HEK293 (cell line): Measurements from ENCODE around the gene MYO1E.
A peak's percentile ranks its signal among the peaks of the same experiment; 100 is the strongest.
"Not testable (repeated sequence)": the region's sequence is repeated elsewhere in the genome, so short reads cannot be mapped to it uniquely, and the experiment has no call there.

ENCODE experiments used
- CTCF ChIA-PET: fragments of 350-600 bp; formaldehyde crosslinking; extraction: SDS; loops from one replicate; lab custom pipeline; 2021; ENCODE audit warnings: antibody characterized with exemption; lab: Yijun Ruan, JAX
- POLR2A ChIA-PET: fragments of 300-600 bp; formaldehyde crosslinking; extraction: SDS; loops from one replicate; lab custom pipeline; 2020; ENCODE audit warnings: antibody characterized with exemption, inconsistent platforms; lab: Yijun Ruan, JAX
- H3K27ac ChIP-seq: fragments of 200-500 bp; sonication (Bioruptor generic); 2 replicates; pipeline ENCODE4 v1.5.1; 2014; ENCODE audit warnings: low read depth, low read length, control low read depth, inconsistent platforms; ENCODE audit errors: extremely low read depth
- H3K36me3 ChIP-seq, 2 experiments: fragments of 200-500 bp in 1 of 2; sonication (Bioruptor generic) in 1 of 2; 1 replicate in 1 of 2; 2 replicates in 1 of 2; pipeline ENCODE4 v1.5.1; 2014 to 2017; ENCODE audit warnings: inconsistent platforms in 2 of 2, low read length in 2 of 2; ENCODE audit not compliant: control insufficient read depth in 2 of 2, insufficient read depth in 1 of 2
- H3K4me1 ChIP-seq: fragments of 200-500 bp; sonication (Bioruptor generic); 2 replicates; pipeline ENCODE4 v1.5.1; 2014; ENCODE audit warnings: mild to moderate bottlenecking, low read length, inconsistent platforms; ENCODE audit not compliant: control insufficient read depth, insufficient read depth
- H3K4me3 ChIP-seq: 2 replicates; pipeline ENCODE4 v1.5.1; 2011; ENCODE audit warnings: low read depth, mild to moderate bottlenecking, control low read depth, low read length, moderate library complexity
- H3K9me3 ChIP-seq: fragments of 200-500 bp; sonication (Bioruptor generic); 2 replicates; pipeline ENCODE4 v1.5.1; 2014; ENCODE audit warnings: low read depth, low read length, inconsistent platforms; ENCODE audit not compliant: control insufficient read depth, insufficient read depth
- HOXA7 ChIP-seq: sonication (generic); formaldehyde crosslinking; IDR thresholded peaks from 2 replicates; pipeline ENCODE4 v1.8.1; 2022; ENCODE audit warnings: missing genetic modification reagents, borderline replicate concordance
- KLF16 ChIP-seq: fragments of 450-650 bp; formaldehyde crosslinking; IDR thresholded peaks from 2 replicates; pipeline ENCODE4 v1.5.1; 2017; ENCODE audit warnings: missing biosample characterization, missing genetic modification characterization
- RBAK ChIP-seq: fragments of 450-650 bp; formaldehyde crosslinking; IDR thresholded peaks from 2 replicates; pipeline ENCODE4 v1.5.1; 2016; ENCODE audit warnings: missing biosample characterization, missing genetic modification characterization
- ZBTB1 ChIP-seq: fragments of 450-650 bp; formaldehyde crosslinking; IDR thresholded peaks from 2 replicates; pipeline ENCODE4 v1.5.1; 2016; ENCODE audit warnings: missing biosample characterization, missing genetic modification characterization
- ZFP37 ChIP-seq: fragments of 450-650 bp; formaldehyde crosslinking; IDR thresholded peaks from 2 replicates; pipeline ENCODE4 v1.5.1; 2016; ENCODE audit warnings: missing biosample characterization, missing genetic modification characterization
- ZFP41 ChIP-seq: fragments of 450-650 bp; formaldehyde crosslinking; IDR thresholded peaks from 2 replicates; pipeline ENCODE4 v1.5.1; 2016; ENCODE audit warnings: missing biosample characterization, missing genetic modification characterization, borderline replicate concordance
- ZNF146 ChIP-seq: fragments of 450-650 bp; formaldehyde crosslinking; IDR thresholded peaks from 2 replicates; pipeline ENCODE4 v1.5.1; 2016; ENCODE audit warnings: missing biosample characterization, missing genetic modification characterization
- ZNF157 ChIP-seq: fragments of 450-650 bp; formaldehyde crosslinking; IDR thresholded peaks from 2 replicates; pipeline ENCODE4 v1.5.1; 2016; ENCODE audit warnings: missing biosample characterization, missing genetic modification characterization
- ZNF221 ChIP-seq: fragments of 450-650 bp; formaldehyde crosslinking; IDR thresholded peaks from 2 replicates; pipeline ENCODE4 v1.5.1; 2017; ENCODE audit warnings: missing biosample characterization, missing genetic modification characterization, borderline replicate concordance
- ZNF391 ChIP-seq: fragments of 450-650 bp; formaldehyde crosslinking; IDR thresholded peaks from 2 replicates; pipeline ENCODE4 v1.5.1; 2016; ENCODE audit warnings: low read depth, missing biosample characterization, missing genetic modification characterization, borderline replicate concordance
- ZNF394 ChIP-seq: fragments of 450-650 bp; formaldehyde crosslinking; IDR thresholded peaks from 2 replicates; pipeline ENCODE4 v1.5.1; 2016; ENCODE audit warnings: missing biosample characterization, missing genetic modification characterization, mild to moderate bottlenecking, moderate library complexity, borderline replicate concordance
- ZNF423 ChIP-seq: fragments of 450-650 bp; formaldehyde crosslinking; IDR thresholded peaks from 2 replicates; pipeline ENCODE4 v1.5.1; 2016; ENCODE audit warnings: missing biosample characterization, missing genetic modification characterization
- ZNF549 ChIP-seq: fragments of 450-650 bp; IDR thresholded peaks from 2 replicates; pipeline ENCODE4 v1.5.1; 2018; ENCODE audit warnings: missing biosample characterization, missing genetic modification characterization, mild to moderate bottlenecking, inconsistent platforms, moderate library complexity
- ZNF555 ChIP-seq: fragments of 450-650 bp; formaldehyde crosslinking; conservative IDR thresholded peaks from 2 replicates; pipeline ENCODE4 v1.5.1; 2017; ENCODE audit warnings: missing biosample characterization, mild to moderate bottlenecking, missing genetic modification characterization, inconsistent platforms
- ZNF621 ChIP-seq: fragments of 450-650 bp; formaldehyde crosslinking; IDR thresholded peaks from 2 replicates; pipeline ENCODE4 v1.5.1; 2017; ENCODE audit warnings: missing biosample characterization, missing genetic modification characterization
- ZNF701 ChIP-seq: fragments of 450-650 bp; formaldehyde crosslinking; IDR thresholded peaks from 2 replicates; pipeline ENCODE4 v1.5.1; 2016; ENCODE audit warnings: missing biosample characterization, missing genetic modification characterization
- ZNF837 ChIP-seq: fragments of 450-650 bp; formaldehyde crosslinking; IDR thresholded peaks from 2 replicates; pipeline ENCODE4 v1.5.1; 2016; ENCODE audit warnings: missing biosample characterization, missing genetic modification characterization
- TF ChIP-seq, protein P1 (sequence below): fragments of 450-650 bp; formaldehyde crosslinking; IDR thresholded peaks from 2 replicates; pipeline ENCODE4 v1.5.1; 2017; ENCODE audit warnings: missing biosample characterization, missing genetic modification characterization
- TF ChIP-seq, protein P2 (sequence below): fragments of 450-650 bp; formaldehyde crosslinking; IDR thresholded peaks from 2 replicates; pipeline ENCODE4 v1.5.1; 2016; ENCODE audit warnings: missing biosample characterization, missing genetic modification characterization
- TF ChIP-seq, protein P3 (sequence below): fragments of 450-650 bp; formaldehyde crosslinking; IDR thresholded peaks from 2 replicates; pipeline ENCODE4 v1.5.1; 2016; ENCODE audit warnings: missing biosample characterization, missing genetic modification characterization
- TF ChIP-seq, protein P4 (sequence below): IDR thresholded peaks from 2 replicates; pipeline ENCODE4 v1.6.1; 2011; ENCODE audit warnings: mild to moderate bottlenecking, low read depth, low read length, borderline replicate concordance
- TF ChIP-seq, protein P5 (sequence below): fragments of 450-650 bp; IDR thresholded peaks from 2 replicates; pipeline ENCODE4 v1.5.1; 2018; ENCODE audit warnings: missing biosample characterization, missing genetic modification characterization
- TF ChIP-seq, protein P6 (sequence below): fragments of 450-650 bp; formaldehyde crosslinking; IDR thresholded peaks from 2 replicates; pipeline ENCODE4 v1.5.1; 2017; ENCODE audit warnings: missing biosample characterization, missing genetic modification characterization

MYO1E gene

DNA sequence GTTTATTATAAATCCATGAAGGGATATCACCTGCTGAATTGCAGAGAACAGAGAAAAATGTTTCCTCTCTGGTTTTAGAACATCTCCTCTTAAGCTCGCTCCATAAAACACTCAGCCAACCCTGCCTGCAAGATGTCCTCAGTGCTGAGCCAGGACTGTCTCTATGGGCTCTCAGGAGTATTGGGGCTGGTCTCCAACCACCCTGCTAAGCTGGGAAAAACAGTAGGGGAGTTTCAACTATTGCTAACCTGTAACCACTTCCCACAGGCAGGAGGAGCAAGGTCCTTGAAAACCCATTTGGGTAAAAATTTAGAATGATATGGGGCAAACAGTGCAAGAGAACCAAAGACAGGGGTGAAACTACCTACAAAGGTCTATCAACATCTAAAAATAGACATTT, 34.3 kb downstream of the MYO1E start:
- Histone ChIP-seq H3K9me3 (no peaks in the 10 kb centered on the region), H3K36me3 (no peaks in the 10 kb centered on the region), H3K27ac (no peak overlapping the region), H3K4me1 (no peaks in the 10 kb centered on the region), H3K4me3 (no peak overlapping the region)
- POLR2A ChIA-PET, result interaction anchor here (1.0 kb wide), 1 partner anchor 34 kb away, joined by 3 read pairs; the partner anchor contains the start of gene MYO1E
- TF ChIP-seq ZNF555 (tag by site-specific recombination) (no peak), ZBTB1 (tag by site-specific recombination) (no peak), ZNF391 (tag by site-specific recombination) (no peak), ZNF157 (tag by site-specific recombination) (no peak), ZNF621 (no peak), ZNF549 (tag by site-specific recombination) (no peak), ZNF423 (tag by site-specific recombination) (no peak), ZNF394 (no peak), KLF16 (tag by site-specific recombination) (no peak), ZNF837 (tag by site-specific recombination) (no peak)
- TF ChIP-seq, protein P1, sequence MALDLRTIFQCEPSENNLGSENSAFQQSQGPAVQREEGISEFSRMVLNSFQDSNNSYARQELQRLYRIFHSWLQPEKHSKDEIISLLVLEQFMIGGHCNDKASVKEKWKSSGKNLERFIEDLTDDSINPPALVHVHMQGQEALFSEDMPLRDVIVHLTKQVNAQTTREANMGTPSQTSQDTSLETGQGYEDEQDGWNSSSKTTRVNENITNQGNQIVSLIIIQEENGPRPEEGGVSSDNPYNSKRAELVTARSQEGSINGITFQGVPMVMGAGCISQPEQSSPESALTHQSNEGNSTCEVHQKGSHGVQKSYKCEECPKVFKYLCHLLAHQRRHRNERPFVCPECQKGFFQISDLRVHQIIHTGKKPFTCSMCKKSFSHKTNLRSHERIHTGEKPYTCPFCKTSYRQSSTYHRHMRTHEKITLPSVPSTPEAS (tag by site-specific recombination), result no peak
- TF ChIP-seq, protein P2, sequence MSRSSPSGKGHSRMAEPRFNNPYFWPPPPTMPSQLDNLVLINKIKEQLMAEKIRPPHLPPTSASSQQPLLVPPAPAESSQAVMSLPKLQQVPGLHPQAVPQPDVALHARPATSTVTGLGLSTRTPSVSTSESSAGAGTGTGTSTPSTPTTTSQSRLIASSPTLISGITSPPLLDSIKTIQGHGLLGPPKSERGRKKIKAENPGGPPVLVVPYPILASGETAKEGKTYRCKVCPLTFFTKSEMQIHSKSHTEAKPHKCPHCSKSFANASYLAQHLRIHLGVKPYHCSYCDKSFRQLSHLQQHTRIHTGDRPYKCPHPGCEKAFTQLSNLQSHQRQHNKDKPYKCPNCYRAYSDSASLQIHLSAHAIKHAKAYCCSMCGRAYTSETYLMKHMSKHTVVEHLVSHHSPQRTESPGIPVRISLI, result no peak
- CTCF ChIA-PET, result interaction anchor here (1.1 kb wide), 1 partner anchor 38 kb away, joined by 3 read pairs; no protein-coding TSS in a partner anchor

DNA sequence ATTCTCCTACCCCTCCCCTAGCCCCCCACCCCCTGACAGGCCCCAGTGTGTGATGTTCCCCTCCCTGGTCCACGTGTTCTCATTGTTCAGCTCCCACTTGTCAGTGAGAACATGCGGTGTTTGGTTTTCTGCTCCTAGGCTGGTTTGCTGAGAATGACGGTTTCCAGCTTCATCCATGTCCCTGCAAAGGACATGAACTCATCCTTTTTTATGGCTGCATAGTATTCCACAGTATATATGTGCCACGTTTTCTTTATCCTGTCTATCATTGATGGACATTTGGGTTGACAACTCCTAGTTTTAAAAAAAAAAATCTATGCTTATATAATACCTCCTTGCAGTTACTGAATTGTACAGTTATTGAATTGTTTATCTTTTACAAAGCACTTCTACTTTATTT, 35.9 kb downstream of the MYO1E start:
- H3K9me3 ChIP-seq, H3K27ac ChIP-seq, H3K4me1 ChIP-seq, CTCF ChIA-PET, H3K36me3 ChIP-seq, H3K4me3 ChIP-seq, POLR2A ChIA-PET: not testable (repeated sequence)
- TF ChIP-seq ZNF146, result peak; percentile 74

DNA sequence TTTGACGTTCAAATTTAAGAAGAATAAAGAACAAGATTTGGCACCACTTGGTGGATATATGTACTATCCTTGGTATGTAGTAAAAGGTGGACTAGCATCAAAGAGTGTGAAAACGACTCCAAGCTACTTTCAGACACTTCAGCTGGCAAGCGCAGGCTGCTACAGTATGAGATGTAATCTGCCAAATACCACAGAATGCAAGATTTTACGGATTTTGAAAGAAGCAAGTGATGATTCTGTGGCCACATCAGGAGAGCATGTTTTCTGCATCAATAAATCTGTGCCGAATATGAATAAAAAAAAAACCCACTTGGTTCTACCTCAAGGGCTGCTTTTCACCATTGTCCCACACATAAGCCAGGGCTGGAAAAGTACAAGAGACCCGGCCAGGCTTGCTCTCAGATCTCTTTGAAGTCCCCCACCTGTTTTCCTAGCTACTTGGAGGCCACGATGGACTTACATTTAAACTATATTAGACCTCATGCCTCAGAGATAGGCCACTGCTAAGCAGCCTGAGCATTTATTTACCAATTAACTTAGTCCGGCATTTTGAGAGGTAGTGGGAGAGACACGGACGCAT, 37.4 kb downstream of the MYO1E start:
- CTCF ChIA-PET, result interaction anchor here (0.7 kb wide), 1 partner anchor 161 kb away, joined by 5 read pairs; no protein-coding TSS in a partner anchor
- no peak overlapping the region for H3K27ac ChIP-seq
- TF ChIP-seq ZFP37 (no peak), ZNF701 (tag by site-specific recombination) (no peak), ZFP41 (tag by site-specific recombination) (no peak), RBAK (tag by site-specific recombination) (no peak), HOXA7 (CRISPR knock-in tag) (no peak), ZNF221 (tag by site-specific recombination) (no peak)
- TF ChIP-seq, protein P3, sequence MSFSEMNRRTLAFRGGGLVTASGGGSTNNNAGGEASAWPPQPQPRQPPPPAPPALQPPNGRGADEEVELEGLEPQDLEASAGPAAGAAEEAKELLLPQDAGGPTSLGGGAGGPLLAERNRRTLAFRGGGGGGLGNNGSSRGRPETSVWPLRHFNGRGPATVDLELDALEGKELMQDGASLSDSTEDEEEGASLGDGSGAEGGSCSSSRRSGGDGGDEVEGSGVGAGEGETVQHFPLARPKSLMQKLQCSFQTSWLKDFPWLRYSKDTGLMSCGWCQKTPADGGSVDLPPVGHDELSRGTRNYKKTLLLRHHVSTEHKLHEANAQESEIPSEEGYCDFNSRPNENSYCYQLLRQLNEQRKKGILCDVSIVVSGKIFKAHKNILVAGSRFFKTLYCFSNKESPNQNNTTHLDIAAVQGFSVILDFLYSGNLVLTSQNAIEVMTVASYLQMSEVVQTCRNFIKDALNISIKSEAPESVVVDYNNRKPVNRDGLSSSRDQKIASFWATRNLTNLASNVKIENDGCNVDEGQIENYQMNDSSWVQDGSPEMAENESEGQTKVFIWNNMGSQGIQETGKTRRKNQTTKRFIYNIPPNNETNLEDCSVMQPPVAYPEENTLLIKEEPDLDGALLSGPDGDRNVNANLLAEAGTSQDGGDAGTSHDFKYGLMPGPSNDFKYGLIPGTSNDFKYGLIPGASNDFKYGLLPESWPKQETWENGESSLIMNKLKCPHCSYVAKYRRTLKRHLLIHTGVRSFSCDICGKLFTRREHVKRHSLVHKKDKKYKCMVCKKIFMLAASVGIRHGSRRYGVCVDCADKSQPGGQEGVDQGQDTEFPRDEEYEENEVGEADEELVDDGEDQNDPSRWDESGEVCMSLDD (tag by site-specific recombination), result no peak
- TF ChIP-seq, protein P4, sequence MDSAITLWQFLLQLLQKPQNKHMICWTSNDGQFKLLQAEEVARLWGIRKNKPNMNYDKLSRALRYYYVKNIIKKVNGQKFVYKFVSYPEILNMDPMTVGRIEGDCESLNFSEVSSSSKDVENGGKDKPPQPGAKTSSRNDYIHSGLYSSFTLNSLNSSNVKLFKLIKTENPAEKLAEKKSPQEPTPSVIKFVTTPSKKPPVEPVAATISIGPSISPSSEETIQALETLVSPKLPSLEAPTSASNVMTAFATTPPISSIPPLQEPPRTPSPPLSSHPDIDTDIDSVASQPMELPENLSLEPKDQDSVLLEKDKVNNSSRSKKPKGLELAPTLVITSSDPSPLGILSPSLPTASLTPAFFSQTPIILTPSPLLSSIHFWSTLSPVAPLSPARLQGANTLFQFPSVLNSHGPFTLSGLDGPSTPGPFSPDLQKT, result no peak
- TF ChIP-seq, protein P5, sequence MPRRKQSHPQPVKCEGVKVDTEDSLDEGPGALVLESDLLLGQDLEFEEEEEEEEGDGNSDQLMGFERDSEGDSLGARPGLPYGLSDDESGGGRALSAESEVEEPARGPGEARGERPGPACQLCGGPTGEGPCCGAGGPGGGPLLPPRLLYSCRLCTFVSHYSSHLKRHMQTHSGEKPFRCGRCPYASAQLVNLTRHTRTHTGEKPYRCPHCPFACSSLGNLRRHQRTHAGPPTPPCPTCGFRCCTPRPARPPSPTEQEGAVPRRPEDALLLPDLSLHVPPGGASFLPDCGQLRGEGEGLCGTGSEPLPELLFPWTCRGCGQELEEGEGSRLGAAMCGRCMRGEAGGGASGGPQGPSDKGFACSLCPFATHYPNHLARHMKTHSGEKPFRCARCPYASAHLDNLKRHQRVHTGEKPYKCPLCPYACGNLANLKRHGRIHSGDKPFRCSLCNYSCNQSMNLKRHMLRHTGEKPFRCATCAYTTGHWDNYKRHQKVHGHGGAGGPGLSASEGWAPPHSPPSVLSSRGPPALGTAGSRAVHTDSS (tag by site-specific recombination), result no peak
- TF ChIP-seq, protein P6, sequence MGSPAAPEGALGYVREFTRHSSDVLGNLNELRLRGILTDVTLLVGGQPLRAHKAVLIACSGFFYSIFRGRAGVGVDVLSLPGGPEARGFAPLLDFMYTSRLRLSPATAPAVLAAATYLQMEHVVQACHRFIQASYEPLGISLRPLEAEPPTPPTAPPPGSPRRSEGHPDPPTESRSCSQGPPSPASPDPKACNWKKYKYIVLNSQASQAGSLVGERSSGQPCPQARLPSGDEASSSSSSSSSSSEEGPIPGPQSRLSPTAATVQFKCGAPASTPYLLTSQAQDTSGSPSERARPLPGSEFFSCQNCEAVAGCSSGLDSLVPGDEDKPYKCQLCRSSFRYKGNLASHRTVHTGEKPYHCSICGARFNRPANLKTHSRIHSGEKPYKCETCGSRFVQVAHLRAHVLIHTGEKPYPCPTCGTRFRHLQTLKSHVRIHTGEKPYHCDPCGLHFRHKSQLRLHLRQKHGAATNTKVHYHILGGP (tag by site-specific recombination), result no peak

More for the DNA sequence above, 37.4 kb downstream of the MYO1E start:
- Histone ChIP-seq H3K4me1 (peaks cover 4% of the 10 kb centered on the region), H3K9me3 (no peaks in the 10 kb centered on the region), H3K4me3 (no peak overlapping the region), H3K36me3 (no peaks in the 10 kb centered on the region)
- POLR2A ChIA-PET, result no interaction called here
